SK-N-MC (cell line): ENCODE data around the gene ODF4.

ENCODE experiments used
- DNase-seq: peaks from one replicate; pipeline ENCODE4 v3.0.0-alpha.2; 2011; ENCODE audit warnings: low read depth, low spot score
- H3K27ac ChIP-seq: fragments of 200-600 bp; sonication (generic); 2 replicates; pipeline ENCODE4 v1.5.1; 2016; ENCODE audit warnings: mixed run types
- H3K36me3 ChIP-seq: fragments of 200-600 bp; sonication (generic); 2 replicates; pipeline ENCODE4 v1.6.1; 2017; ENCODE audit warnings: antibody characterized with exemption, low read length, mixed read lengths; ENCODE audit not compliant: insufficient read depth
- H3K4me3 ChIP-seq: fragments of 200-600 bp; sonication (generic); 2 replicates; pipeline ENCODE4 v1.5.1; 2016
- H3K9ac ChIP-seq: fragments of 200-600 bp; sonication (generic); 2 replicates; pipeline ENCODE4 v1.8.0; 2017; ENCODE audit warnings: mixed run types, mixed read lengths; ENCODE audit not compliant: insufficient read length
- H3K9me3 ChIP-seq: fragments of 200-600 bp; sonication (generic); 2 replicates; pipeline ENCODE4 v1.6.1; 2017; ENCODE audit warnings: low read depth, mild to moderate bottlenecking, antibody characterized with exemption, low read length, moderate library complexity, mixed read lengths
- EZH2 ChIP-seq: fragments of 200-600 bp; sonication (generic); IDR thresholded peaks from one replicate; pipeline ENCODE4 v1.6.1; 2017; ENCODE audit warnings: antibody characterized with exemption
- FOXP2 ChIP-seq: optimal IDR thresholded peaks from 2 replicates; pipeline ENCODE3; 2011; ENCODE audit warnings: mild to moderate bottlenecking, moderate library complexity; ENCODE audit not compliant: insufficient read depth; ENCODE audit errors: extremely low read length, control extremely low read depth
- POLR2AphosphoS5 ChIP-seq: IDR thresholded peaks from 2 replicates; pipeline ENCODE4 v1.6.1; 2012; ENCODE audit warnings: mild to moderate bottlenecking, low read depth, low read length, borderline replicate concordance

Gene ODF4, protein sequence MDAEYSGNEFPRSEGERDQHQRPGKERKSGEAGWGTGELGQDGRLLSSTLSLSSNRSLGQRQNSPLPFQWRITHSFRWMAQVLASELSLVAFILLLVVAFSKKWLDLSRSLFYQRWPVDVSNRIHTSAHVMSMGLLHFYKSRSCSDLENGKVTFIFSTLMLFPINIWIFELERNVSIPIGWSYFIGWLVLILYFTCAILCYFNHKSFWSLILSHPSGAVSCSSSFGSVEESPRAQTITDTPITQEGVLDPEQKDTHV

DNA sequence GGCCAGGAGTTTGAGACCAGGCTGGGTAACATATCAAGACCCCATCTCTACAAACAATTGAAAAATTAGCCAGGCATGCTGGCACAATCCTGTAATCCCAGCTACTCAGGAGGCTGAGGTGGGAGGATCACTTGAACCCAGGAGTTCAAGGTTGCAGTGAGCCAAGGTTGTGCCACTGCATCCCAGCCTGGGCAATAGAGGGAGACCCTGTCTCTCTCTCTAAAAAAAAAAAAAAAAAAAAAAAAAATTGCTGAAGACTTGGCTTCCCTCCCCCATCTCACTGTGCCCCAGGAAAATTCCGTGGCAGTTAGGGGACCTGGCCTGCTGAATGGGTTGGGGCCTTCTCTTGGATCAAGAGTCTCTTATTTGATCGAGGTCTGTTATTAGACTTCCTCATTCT is at the start of gene ODF4:
Gene ODF4 (plus strand): TSS at position 301 of the 400 bp plus-strand sequence. CDS start 212 bp downstream, outside the sequence.
- Histone ChIP-seq H3K27ac (no peak within 1 kb of the TSS), H3K9ac (no peak within 1 kb of the TSS), H3K9me3 (no peaks in the 10 kb centered on the region), H3K36me3 (no peaks in the 10 kb centered on the region), H3K4me3 (no peak within 1 kb of the TSS)
- DNase-seq: no peak
- TF ChIP-seq FOXP2: no peak
- no peak for TF ChIP-seq POLR2AphosphoS5
- TF ChIP-seq EZH2: no peak

DNA sequence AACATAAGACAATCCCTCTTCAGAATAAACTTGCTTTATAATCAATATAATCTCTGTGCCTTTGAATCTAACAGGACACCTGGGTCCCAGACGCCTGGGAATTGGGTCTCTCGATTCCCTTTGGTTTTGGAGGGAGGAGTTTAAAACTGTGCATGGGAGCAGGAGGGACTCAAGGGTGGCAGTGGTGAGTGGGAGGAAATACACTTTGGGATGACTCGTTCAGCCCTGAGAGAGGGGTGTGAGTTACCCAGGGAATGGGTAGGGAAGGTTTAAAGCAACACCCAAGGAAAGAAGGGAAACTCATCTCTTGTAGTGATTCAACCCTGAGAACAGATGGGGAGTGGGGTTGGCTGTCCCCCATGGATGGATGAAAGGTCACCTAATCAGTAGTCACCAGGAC is 49.6 kb upstream of the ODF4 start:
- H3K9me3 ChIP-seq: no peaks in the 10 kb centered on the region
- TF ChIP-seq POLR2AphosphoS5 (no peak), FOXP2 (no peak), EZH2 (no peak)
- no peak overlapping the region for H3K27ac ChIP-seq
- H3K36me3 ChIP-seq: no peaks in the 10 kb centered on the region
- no peak overlapping the region for H3K4me3 ChIP-seq
- no peak for DNase-seq
- H3K9ac ChIP-seq: no peak overlapping the region

DNA sequence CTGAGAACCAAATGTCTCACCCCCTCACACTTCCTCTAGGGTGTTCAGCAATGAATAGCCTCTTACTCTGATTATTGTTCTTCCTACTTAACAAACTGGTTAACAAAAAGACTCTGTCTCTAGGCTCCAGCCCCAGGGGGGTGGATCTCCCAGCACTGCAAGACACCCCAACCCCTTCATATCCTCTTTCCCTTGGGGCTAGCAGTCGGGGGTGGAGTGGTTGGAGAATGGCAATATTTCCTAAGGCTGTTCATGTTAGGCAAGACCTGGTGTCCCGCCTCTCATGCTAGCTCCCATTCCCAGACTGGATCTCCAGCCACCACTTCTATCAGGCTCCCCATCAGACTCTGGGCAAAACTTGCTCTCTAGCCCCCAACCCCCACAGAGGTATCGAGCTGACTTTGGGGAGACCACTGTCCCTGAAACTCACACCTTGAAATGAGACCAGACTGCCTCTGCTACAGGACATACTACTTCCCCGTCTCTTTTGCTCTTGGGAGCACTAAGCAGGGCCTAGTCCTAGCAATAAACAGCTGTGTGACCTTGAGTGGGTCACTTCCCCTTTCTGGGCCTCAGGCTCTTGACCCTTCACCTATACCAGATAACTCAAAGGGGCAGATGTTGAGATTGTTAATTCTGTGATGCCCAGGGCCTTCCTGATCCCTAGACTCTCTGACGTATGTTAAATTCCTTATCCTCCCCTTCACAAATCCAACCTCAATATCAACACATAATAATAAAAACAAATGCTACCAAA is 46.8 kb upstream of the ODF4 start:
- Histone ChIP-seq H3K9me3 (no peaks in the 10 kb centered on the region), H3K4me3 (no peak overlapping the region), H3K9ac (no peak overlapping the region), H3K36me3 (no peaks in the 10 kb centered on the region), H3K27ac (no peak overlapping the region)
- DNase-seq: no peak
- TF ChIP-seq EZH2 (no peak), POLR2AphosphoS5 (no peak), FOXP2 (no peak)

DNA sequence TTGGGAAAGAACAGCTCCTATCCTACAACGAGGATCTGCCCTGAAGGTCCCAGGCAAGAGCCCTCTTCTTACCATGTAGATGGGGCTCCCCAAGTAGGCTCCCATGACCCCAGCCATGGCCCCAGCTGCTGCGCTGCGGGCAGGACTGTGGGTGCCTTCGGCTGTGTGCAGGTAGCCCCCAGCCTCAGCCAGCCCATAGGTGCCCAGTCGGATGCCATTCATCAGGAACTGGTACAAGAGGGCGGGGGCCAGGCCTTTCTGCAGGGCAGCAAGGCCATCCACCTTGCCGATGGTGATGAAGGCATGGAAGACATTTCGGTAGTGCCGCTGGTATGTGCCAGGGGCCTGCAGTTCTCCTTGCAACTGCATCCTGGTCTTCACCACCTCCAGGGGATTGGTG is 45.3 kb upstream of the ODF4 start:
- Histone ChIP-seq H3K9ac (no peak overlapping the region), H3K27ac (no peak overlapping the region), H3K36me3 (no peaks in the 10 kb centered on the region), H3K9me3 (no peaks in the 10 kb centered on the region), H3K4me3 (no peak overlapping the region)
- DNase-seq: no peak
- TF ChIP-seq FOXP2 (no peak), POLR2AphosphoS5 (no peak), EZH2 (no peak)

DNA sequence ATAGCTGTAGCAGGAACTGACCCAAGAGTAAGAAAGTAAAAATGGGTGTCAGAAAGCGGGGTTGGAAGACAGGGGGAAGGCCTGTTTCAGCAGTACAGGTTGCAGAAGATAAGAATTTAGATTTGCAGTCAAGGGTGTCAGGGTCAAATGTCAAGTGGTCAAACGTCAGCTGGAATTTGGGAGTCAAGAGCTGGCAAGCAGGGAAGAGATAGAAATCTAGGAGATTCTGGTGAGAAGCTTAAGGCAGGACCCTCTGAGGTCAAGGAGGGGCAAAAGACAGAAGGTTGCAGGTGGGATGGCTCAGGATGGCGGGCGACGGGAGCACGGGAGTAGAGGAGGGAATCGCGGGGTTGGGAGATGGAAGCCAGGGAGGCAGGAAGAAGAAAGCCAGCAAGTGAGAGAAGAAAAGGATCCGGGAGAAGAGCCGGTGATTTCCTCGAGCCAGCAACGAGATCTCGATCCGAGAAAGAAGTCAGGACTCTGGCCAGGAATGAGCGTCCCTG is 44.8 kb upstream of the ODF4 start:
- no peak overlapping the region for H3K27ac ChIP-seq
- H3K36me3 ChIP-seq: no peaks in the 10 kb centered on the region
- no peak for DNase-seq
- no peak overlapping the region for H3K9ac ChIP-seq
- H3K9me3 ChIP-seq: no peaks in the 10 kb centered on the region
- TF ChIP-seq EZH2 (no peak), FOXP2 (no peak), POLR2AphosphoS5 (no peak)
- peak overlapping the region; percentile 94 for H3K4me3 ChIP-seq

DNA sequence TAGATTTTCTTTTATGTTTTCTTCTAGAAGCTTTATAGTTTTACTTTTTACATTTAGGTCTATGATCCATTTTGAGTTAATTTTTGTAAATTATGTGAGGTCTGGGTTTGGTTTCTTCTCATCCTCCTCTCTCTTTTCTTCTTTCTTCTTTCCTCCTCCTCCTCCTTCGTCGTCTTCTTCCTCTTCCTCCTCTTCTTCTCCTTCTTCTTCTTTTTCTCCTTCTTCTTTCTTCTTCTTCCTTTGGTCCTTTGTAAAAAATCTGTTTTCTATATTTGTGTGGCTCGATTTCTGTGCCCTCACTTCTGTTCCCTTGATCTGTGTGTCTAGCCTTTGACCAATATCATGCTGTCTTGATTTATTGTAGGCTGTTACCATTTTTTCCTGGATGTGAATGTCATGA is 39.4 kb upstream of the ODF4 start:
- Histone ChIP-seq H3K27ac (no peak overlapping the region), H3K9ac (no peak overlapping the region), H3K9me3 (no peaks in the 10 kb centered on the region), H3K4me3 (no peak overlapping the region), H3K36me3 (no peaks in the 10 kb centered on the region)
- DNase-seq: no peak
- TF ChIP-seq POLR2AphosphoS5 (no peak), EZH2 (no peak), FOXP2 (no peak)

DNA sequence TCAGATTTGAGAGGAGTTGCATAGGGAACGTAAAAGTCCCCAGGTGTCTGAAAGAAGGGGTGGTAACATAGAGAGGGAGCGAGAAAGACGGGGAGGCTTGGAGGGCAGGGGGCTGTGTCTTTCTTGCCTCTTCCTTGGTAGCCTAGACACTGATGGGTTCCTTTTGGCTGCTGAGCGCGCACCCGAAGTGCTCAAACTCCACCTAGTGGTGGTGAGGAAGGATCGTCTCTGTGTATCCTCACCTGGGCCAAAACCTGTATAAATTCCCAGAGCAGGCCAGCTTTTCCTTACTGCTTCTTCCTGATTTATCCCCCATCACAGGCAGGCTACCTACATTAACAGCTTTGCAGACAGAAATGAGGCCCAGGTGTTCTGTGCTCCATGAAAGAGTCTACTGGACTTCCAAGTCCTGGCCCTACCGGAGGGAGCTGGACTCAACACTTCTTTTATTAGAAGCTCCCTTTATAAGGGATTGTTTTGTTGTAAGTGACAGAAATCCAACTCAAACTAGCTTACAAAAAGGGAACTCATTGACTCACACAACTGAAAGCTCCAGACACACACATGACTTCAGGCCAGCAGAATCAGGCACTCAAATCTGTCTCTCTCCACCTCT is 38.9 kb upstream of the ODF4 start:
- Histone ChIP-seq H3K9me3 (no peaks in the 10 kb centered on the region), H3K9ac (no peak overlapping the region), H3K27ac (no peak overlapping the region), H3K4me3 (no peak overlapping the region), H3K36me3 (no peaks in the 10 kb centered on the region)
- TF ChIP-seq POLR2AphosphoS5 (no peak), EZH2 (no peak)
- DNase-seq: no peak

DNA sequence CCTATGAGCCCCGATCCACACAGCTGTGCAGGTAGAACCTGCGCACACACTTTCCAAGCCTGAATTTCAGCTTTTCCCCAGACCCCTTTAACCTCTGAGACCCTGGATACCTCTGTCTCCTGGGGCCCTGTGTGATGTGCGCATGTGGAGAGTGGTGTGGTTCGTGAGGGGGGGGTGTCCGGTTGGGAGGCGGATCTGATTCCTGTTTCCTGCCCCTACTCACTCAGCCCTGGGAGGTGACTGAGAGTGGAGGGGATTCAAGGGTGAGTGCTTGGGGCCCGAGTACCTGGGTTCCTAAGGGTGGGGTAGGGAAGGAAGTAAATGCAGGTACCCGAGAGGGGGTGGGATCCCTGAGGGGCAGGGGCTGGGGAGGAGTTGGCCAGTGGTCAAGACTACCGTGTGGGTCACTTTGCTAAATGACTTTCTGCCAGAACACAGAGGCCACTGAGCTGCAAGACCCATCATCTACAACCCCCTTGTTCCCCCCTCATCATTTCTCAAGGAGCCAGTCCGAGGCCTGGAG is 29.0 kb upstream of the ODF4 start:
- DNase-seq: no peak
- TF ChIP-seq EZH2: no peak
- Histone ChIP-seq H3K9ac (no peak overlapping the region), H3K9me3 (no peaks in the 10 kb centered on the region), H3K4me3 (no peak overlapping the region), H3K36me3 (no peaks in the 10 kb centered on the region), H3K27ac (no peak overlapping the region)
